Adrenal gland (tissue), 12 donors: ENCODE measurements around the gene AASDH. TPM values are rescaled to one million over a fixed set of nuclear protein-coding genes. Genes with fewer than 3 reads are reported as not detected.

ENCODE experiments used
- DNase-seq, 7 donors: peaks; one replicate each; pipeline ENCODE4 v3.0.0-alpha.2; 2019 to 2020
- H3K27ac ChIP-seq, 5 donors: fragments of 200-600 bp; sonication (generic) in 4 of 5; 1 replicate in 3 of 5; 2 replicates in 2 of 5; pipeline versions ENCODE4 v1.5.1 to v1.8.0; 2016 to 2020; ENCODE audit warnings: mild to moderate bottlenecking in 1 of 5
- H3K27me3 ChIP-seq: fragments of 200-600 bp; 2 replicates; pipeline ENCODE4 v1.8.0; 2021
- H3K36me3 ChIP-seq, 2 donors: fragments of 200-600 bp; replicated peaks in 1 of 2; 1 replicate in 1 of 2; 2 replicates in 1 of 2; pipeline versions ENCODE4 v1.5.1 to v1.8.0; 2018 to 2022
- H3K4me1 ChIP-seq, 2 donors: fragments of 200-600 bp; replicated peaks in 1 of 2; 1 replicate in 1 of 2; 2 replicates in 1 of 2; pipeline versions ENCODE4 v1.5.1 to v1.8.0; 2018 to 2021
- H3K4me3 ChIP-seq, 4 donors: fragments of 200-600 bp; sonication (generic) in 3 of 4; one replicate each; pipeline ENCODE4 v1.5.1; 2016 to 2018
- H3K9me3 ChIP-seq, 3 donors: fragments of 200-600 bp; sonication (generic) in 1 of 3; replicated peaks in 1 of 3; 1 replicate in 2 of 3; 2 replicates in 1 of 3; pipeline versions ENCODE4 v1.5.1 to v1.8.0; 2016 to 2021
- CTCF ChIP-seq, 6 experiments: fragments of 450-650 bp in 4 of 6; fragments of 200-600 bp in 2 of 6; sonication (generic) in 1 of 6; IDR thresholded peaks; 1 replicate in 5 of 6; 2 replicates in 1 of 6; pipeline versions ENCODE4 v1.5.1 to v1.8.0; 2016 to 2021; ENCODE audit warnings: antibody characterized with exemption in 6 of 6, mild to moderate bottlenecking in 2 of 6, moderate library complexity in 1 of 6
- POLR2A ChIP-seq, 2 donors: fragments of 450-650 bp; IDR thresholded peaks; one replicate each; pipeline ENCODE4 v1.6.1; 2017; ENCODE audit warnings: antibody characterized with exemption in 2 of 2, mild to moderate bottlenecking in 2 of 2, moderate library complexity in 1 of 2
- WGBS, 4 donors: extraction: QIAGEN DNeasy Blood & Tissue Kit in 2 of 4; methylation state at CpG; one replicate each; pipeline versions ENCODE4 v1.1.5 to v1.1.7; 2013 to 2017; 5-methylcytosine and 5-hydroxymethylcytosine counted together
- intact Hi-C, 2 donors: fragments of 100-400 bp; cut with DNase I; formaldehyde crosslinking; loops; one replicate each; pipeline versions ENCODE4 v1.14.1 to v1.15.0; 2022 to 2023
- polyA plus RNA-seq, 3 donors: library from polyadenylated mRNA; stranded (reverse); fragments of 200-250 nt in 2 of 3; fragments of 350-450 nt in 1 of 3; fragmentation: Illumina TruSeq in 1 of 3; extraction: RNeasy Lipid Tissue Mini Kit (QIAGEN cat#74804) in 1 of 3; gene quantifications; one replicate each; pipeline ENCODE4 v1.2.3, GENCODE V29; 2013 to 2014
- total RNA-seq, 9 donors: library from RNA; depleted of rRNA in 4 of 9; stranded (reverse); fragments of >200 nt in 4 of 9; fragments of 120-200 nt in 1 of 9; fragmentation: NEBNext Ultra II Directional in 1 of 9; extraction: Animal tissue kit (Norgen Biotek cat#: 25700) in 1 of 9; gene quantifications; one replicate each; pipeline versions ENCODE4 v1.1.0 to v1.2.4, GENCODE V29; 2013 to 2023
- donor health status: healthy with polysubstance abuse.
- donor health status: Bipolar disorder and iron deficiency.
- donor health status: DM: yes; HTN: yes; CAD: no.
- donor health status: DM: no; HTN: no; CAD: no.
- donor health status: DM: no; HTN: no; CAD: no.
- donor health status: DM: yes; HTN: yes; CAD: no.

The AASDH gene
- total and polyA plus RNA-seq, 12 donors = 2.5 to 22.2 (median 13.6) TPM

GRCh38 chr4:56318555-56318954, 68.7 kb downstream of the AASDH start:
- Histone ChIP-seq H3K4me1 (no peaks in the 10 kb centered on the region), H3K27ac (no peak overlapping the region), H3K9me3 (no peaks in the 10 kb centered on the region), H3K4me3 (no peak overlapping the region), H3K36me3 (no peaks in the 10 kb centered on the region), H3K27me3 (no peaks in the 10 kb centered on the region)
- no peak for DNase-seq
- WGBS, 4 donors = 80 to 88% (median 85%) methylated on average over 1 of the region's 1 CpG
- intact Hi-C loops = no loop called here
- no peak for TF ChIP-seq POLR2A (IDR thresholded peaks at IDR 0.05)
- TF ChIP-seq CTCF (IDR thresholded peaks at IDR 0.05) = no peak

GRCh38 chr4:56317749-56318148, 69.5 kb downstream of the AASDH start:
- intact Hi-C loops = no loop called here
- Histone ChIP-seq H3K36me3 (no peaks in the 10 kb centered on the region), H3K9me3 (no peaks in the 10 kb centered on the region), H3K27me3 (no peaks in the 10 kb centered on the region), H3K27ac (no peak overlapping the region), H3K4me3 (no peak overlapping the region), H3K4me1 (no peaks in the 10 kb centered on the region)
- no peak for DNase-seq
- TF ChIP-seq CTCF (IDR thresholded peaks at IDR 0.05) (no peak), POLR2A (IDR thresholded peaks at IDR 0.05) (no peak)

DNA sequence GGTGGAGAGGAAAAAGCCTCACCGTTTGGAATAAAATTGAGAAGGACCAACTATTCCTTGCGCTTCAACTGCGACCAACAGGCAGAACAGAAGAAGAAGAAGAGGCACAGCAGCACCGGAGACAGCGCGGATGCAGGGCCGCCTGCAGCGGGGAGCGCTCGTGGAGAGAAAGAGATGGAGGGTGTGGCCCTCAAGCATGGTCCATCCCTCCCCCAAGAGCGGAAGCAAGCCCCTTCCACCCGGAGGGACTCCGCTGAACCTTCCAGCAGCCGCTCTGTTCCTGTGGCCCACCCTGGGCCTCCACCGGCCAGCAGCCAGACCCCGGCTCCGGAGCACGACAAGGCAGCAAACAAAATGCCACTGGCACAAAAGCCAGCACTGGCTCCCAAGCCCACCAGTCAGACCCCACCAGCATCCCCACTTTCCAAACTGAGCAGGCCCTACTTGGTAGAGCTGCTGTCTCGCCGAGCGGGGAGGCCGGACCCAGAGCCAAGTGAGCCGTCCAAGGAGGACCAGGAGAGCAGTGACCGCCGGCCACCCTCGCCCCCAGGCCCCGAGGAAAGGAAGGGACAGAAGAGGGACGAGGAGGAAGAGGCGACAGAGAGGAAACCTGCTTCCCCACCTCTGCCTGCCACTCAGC, 71.2 kb downstream of the AASDH start:
- no peaks in the 10 kb centered on the region for H3K27me3 ChIP-seq
- H3K4me3 ChIP-seq = no peak overlapping the region
- no peak for TF ChIP-seq CTCF (IDR thresholded peaks at IDR 0.05)
- no peak for TF ChIP-seq POLR2A (IDR thresholded peaks at IDR 0.05)
- no peaks in the 10 kb centered on the region for H3K9me3 ChIP-seq
- 88 to 92% (median 91%) methylated on average over 24 to 29 of the region's 29 CpGs for WGBS, 4 donors
- H3K4me1 ChIP-seq = no peaks in the 10 kb centered on the region
- no peak overlapping the region for H3K27ac ChIP-seq
- DNase-seq = no peak
- intact Hi-C loops = no loop called here
- H3K36me3 ChIP-seq = no peaks in the 10 kb centered on the region

DNA sequence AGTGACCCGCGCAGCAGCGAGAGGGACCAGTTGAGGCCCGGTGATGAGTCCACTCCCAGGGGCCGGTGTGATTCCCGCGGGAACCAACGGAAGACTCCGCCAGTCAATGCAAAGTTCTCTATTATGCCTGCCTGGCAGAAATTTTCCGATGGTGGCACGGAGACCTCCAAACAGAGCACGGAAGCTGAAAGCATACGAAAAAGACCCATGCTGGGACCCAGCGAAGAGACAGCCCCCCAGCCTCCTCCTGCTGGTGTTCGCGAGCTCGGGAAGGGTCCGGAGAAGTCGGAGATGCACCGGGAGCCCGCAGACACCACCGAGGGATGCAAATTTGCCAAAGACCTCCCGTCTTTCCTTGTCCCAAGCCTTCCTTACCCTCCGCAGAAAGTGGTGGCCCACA, 71.7 kb downstream of the AASDH start:
- WGBS, 4 donors = 92 to 97% (median 94%) methylated on average over 18 to 24 of the region's 24 CpGs

More for the DNA sequence above, 71.7 kb downstream of the AASDH start:
- no peak overlapping the region for H3K27ac ChIP-seq
- no peaks in the 10 kb centered on the region for H3K27me3 ChIP-seq
- no peaks in the 10 kb centered on the region for H3K4me1 ChIP-seq
- H3K9me3 ChIP-seq = no peaks in the 10 kb centered on the region
- H3K4me3 ChIP-seq = no peak overlapping the region
- intact Hi-C loops = no loop called here
- H3K36me3 ChIP-seq = no peaks in the 10 kb centered on the region
- DNase-seq = no peak
- TF ChIP-seq CTCF (IDR thresholded peaks at IDR 0.05) (no peak), POLR2A (IDR thresholded peaks at IDR 0.05) (no peak)
